HepG2 (cell line): Measurements from ENCODE around the gene SYT11.

Experiments
- EHMT2 ChIP-seq: fragments of 200-600 bp; sonication (generic); IDR thresholded peaks from 2 replicates; pipeline ENCODE4 v1.7.0; 2017; ENCODE audit warnings: antibody characterized with exemption, low read depth, low read length, borderline replicate concordance
- U2AF2 ChIP-seq: fragments of 200-400 bp; formaldehyde crosslinking; IDR thresholded peaks from 2 replicates; pipeline ENCODE4 v1.6.1; 2017; ENCODE audit warnings: low read depth, mild to moderate bottlenecking, low read length
- TF ChIP-seq, protein P1 (sequence below): sonication (generic); formaldehyde crosslinking; IDR thresholded peaks from 2 replicates; pipeline ENCODE4 v1.9.0; 2021; ENCODE audit warnings: missing genetic modification reagents, borderline replicate concordance
- TF ChIP-seq, protein P2 (sequence below): sonication (generic); formaldehyde crosslinking; IDR thresholded peaks from 2 replicates; pipeline ENCODE4 v1.4.0; 2020; ENCODE audit warnings: missing genetic modification reagents, borderline replicate concordance

DNA sequence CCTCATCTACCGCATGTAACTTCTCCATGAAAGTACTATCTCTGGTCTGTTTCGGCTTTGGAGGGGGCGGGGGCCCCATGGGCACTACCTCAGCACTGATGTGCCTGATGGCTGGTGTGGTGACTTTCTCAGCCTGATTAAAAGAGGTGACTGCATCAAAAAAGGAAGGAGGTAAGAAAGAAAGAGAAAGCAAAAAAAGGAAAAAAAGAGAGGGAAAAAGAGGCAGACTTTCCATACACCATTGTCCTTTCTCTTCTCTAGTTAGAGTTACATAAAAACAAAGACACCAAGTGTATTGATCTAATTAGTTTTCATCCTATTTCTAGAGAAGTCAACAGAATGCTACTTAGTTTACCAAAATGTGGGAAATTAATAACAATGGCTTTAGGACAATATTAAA is 45.7 kb upstream of the SYT11 start:
- TF ChIP-seq, protein P1, sequence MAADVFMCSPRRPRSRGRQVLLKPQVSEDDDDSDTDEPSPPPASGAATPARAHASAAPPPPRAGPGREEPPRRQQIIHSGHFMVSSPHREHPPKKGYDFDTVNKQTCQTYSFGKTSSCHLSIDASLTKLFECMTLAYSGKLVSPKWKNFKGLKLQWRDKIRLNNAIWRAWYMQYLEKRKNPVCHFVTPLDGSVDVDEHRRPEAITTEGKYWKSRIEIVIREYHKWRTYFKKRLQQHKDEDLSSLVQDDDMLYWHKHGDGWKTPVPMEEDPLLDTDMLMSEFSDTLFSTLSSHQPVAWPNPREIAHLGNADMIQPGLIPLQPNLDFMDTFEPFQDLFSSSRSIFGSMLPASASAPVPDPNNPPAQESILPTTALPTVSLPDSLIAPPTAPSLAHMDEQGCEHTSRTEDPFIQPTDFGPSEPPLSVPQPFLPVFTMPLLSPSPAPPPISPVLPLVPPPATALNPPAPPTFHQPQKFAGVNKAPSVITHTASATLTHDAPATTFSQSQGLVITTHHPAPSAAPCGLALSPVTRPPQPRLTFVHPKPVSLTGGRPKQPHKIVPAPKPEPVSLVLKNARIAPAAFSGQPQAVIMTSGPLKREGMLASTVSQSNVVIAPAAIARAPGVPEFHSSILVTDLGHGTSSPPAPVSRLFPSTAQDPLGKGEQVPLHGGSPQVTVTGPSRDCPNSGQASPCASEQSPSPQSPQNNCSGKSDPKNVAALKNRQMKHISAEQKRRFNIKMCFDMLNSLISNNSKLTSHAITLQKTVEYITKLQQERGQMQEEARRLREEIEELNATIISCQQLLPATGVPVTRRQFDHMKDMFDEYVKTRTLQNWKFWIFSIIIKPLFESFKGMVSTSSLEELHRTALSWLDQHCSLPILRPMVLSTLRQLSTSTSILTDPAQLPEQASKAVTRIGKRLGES (CRISPR knock-in tag) = no peak
- TF ChIP-seq U2AF2 (no peak), EHMT2 (no peak)
- TF ChIP-seq, protein P2, sequence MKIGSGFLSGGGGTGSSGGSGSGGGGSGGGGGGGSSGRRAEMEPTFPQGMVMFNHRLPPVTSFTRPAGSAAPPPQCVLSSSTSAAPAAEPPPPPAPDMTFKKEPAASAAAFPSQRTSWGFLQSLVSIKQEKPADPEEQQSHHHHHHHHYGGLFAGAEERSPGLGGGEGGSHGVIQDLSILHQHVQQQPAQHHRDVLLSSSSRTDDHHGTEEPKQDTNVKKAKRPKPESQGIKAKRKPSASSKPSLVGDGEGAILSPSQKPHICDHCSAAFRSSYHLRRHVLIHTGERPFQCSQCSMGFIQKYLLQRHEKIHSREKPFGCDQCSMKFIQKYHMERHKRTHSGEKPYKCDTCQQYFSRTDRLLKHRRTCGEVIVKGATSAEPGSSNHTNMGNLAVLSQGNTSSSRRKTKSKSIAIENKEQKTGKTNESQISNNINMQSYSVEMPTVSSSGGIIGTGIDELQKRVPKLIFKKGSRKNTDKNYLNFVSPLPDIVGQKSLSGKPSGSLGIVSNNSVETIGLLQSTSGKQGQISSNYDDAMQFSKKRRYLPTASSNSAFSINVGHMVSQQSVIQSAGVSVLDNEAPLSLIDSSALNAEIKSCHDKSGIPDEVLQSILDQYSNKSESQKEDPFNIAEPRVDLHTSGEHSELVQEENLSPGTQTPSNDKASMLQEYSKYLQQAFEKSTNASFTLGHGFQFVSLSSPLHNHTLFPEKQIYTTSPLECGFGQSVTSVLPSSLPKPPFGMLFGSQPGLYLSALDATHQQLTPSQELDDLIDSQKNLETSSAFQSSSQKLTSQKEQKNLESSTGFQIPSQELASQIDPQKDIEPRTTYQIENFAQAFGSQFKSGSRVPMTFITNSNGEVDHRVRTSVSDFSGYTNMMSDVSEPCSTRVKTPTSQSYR (CRISPR knock-in tag) = no peak
